Measurements from ENCODE around the gene PPP6R1.

DNA sequence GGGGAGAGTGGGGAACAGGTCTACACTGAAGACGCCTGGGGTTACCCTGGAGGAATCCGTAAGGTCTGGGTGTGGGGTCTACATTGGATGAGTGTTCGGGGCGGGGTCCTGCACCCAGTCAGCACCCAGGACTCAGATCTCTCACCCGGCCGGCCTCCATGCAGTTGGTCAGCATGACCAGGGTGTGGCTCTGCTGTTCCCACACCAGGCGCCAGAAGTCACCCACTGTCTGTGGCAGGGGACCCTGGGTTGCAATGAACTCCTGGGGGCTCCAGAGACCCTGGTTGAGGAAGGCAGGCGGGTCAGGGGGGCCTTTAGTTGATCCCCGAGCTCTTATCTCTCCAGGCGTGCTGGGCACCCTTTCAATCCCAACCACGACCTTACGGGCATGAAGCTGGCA lies 72.7 kb downstream of the PPP6R1 start:
- TF ChIP-seq, protein P1, sequence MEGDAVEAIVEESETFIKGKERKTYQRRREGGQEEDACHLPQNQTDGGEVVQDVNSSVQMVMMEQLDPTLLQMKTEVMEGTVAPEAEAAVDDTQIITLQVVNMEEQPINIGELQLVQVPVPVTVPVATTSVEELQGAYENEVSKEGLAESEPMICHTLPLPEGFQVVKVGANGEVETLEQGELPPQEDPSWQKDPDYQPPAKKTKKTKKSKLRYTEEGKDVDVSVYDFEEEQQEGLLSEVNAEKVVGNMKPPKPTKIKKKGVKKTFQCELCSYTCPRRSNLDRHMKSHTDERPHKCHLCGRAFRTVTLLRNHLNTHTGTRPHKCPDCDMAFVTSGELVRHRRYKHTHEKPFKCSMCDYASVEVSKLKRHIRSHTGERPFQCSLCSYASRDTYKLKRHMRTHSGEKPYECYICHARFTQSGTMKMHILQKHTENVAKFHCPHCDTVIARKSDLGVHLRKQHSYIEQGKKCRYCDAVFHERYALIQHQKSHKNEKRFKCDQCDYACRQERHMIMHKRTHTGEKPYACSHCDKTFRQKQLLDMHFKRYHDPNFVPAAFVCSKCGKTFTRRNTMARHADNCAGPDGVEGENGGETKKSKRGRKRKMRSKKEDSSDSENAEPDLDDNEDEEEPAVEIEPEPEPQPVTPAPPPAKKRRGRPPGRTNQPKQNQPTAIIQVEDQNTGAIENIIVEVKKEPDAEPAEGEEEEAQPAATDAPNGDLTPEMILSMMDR (IDR thresholded peaks at IDR 0.05 in 4 of 5, conservative IDR thresholded peaks at IDR 0.05 in 1 of 5) = no peak
- TF ChIP-seq POLR2A (IDR thresholded peaks at IDR 0.05) = no peak

Data from gastrocnemius medialis (tissue), 4 donors.